Ammon's horn (tissue), 1 donor: ENCODE data around the gene TBC1D4.

Source experiments
- DNase-seq: peaks from one replicate; pipeline ENCODE4 v3.0.0-alpha.2; 2016; ENCODE audit warnings: low spot score

The TBC1D4 gene

DNA sequence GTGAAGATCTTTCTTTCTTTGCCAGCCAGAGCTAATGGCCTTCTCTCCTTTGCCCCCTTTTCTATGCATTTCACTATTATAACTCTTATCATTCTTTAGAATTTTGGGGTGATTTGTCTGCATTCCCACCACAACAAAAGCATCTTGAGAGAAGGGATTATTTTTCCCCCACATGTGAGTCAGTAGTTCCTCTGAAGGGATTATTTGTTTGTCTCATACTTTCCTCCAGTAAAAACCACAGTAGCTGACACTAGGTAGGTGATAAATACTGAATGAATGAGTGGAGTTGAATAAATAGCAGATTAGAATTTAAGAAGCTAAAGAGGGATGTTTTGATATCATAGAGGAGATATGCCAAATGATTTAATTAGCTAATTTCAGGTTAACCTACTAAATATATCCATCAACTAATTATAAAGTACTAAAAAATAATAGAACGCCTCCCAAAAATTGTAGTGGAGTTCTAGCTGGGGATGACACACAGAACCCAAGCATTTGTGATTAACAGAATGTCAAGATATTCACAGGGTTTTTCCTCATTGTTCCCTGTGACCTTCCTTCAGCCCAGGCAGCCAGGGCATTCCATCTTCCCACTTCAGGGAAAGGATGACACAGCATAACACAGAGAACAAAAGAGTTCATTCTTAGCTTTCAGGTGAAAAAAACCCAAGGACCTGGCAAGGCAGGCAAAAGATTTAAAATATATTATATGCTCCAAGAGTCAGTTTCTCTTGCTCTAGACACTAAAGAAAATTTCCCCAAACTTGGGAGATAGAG is 3.5 kb upstream of the TBC1D4 start:
- no peak for DNase-seq

DNA sequence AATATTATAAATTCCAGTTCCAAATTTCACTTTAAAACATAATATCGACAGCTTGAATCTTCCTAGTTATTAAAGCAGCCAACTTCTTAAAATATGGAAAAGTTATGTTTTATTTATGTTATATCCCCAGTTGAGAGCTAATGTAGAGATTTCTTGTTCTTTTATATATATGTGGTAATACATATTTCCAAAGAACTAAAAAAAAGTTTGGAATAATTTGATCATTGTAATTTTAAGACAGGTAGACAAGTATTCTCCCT is 781 bp upstream of the TBC1D4 start:
- no peak for DNase-seq

DNA sequence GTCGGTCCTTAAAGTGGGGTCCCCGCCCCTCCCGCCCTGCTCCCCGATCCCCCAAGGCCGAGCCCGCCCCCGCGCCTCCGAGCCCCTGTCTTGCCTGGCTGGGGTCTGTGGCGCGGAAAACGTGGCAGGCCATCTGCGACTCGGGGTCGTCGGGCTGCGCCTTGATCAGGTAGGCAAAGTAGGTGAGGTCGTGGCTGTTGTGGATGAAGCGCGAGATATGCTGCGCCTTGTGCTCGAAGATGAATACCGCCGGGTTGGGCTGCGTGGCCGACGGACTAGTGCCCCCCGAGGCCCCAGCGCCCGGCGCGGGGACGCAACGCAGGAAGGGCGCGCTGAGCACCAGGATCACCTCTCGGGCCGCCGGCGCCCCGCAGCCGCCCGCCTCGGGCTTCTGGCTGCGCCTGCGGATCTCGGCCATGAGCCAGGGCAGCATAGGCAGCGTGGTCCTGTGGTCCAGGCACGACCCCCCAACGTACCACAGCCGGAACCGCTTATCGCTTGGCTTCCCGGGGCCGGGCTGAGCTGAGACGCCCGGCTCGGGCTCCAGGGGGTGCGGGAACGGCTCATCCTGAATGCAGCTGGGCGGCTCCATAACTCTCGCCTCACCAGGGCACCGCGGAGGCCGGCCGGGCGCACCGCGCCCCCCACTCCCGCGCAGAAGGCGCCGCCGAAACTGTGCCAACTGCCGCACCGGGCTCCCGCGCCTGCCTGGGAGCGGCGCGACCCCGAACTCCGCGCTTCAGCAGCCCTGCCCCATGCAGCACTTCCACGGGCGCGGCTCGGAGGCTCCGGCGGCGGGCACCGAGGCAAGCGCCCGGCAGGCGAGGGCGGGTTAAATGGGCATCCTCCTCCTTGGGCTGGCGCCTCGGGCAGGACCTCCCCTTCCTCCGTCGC is 546 bp downstream of the TBC1D4 start:
- peak; percentile 12 for DNase-seq

DNA sequence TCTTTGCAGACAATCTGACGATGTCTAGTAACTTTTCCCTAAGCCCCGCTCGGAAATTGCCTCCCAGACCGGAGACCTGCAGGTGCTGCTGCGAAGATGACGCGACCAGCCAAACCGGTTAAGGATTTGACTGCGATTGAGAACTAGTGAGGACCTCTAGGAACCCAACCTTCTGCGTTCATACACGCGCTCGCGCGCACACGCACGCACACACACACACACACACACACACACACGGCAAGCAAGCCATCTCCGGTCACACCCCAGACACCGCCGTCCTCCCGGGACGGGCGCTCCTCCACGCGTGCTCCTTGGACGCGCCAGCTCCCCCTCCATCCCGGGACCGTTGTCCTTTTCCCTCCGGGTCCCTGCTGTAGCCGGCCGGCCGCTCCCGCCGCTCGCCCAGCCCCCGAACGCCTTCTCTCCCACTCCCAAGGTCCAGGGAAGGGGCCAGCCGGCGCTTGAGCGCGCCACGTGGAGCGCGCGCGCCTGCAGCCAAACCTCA is 1.2 kb downstream of the TBC1D4 start:
- DNase-seq, result peak; percentile 37

DNA sequence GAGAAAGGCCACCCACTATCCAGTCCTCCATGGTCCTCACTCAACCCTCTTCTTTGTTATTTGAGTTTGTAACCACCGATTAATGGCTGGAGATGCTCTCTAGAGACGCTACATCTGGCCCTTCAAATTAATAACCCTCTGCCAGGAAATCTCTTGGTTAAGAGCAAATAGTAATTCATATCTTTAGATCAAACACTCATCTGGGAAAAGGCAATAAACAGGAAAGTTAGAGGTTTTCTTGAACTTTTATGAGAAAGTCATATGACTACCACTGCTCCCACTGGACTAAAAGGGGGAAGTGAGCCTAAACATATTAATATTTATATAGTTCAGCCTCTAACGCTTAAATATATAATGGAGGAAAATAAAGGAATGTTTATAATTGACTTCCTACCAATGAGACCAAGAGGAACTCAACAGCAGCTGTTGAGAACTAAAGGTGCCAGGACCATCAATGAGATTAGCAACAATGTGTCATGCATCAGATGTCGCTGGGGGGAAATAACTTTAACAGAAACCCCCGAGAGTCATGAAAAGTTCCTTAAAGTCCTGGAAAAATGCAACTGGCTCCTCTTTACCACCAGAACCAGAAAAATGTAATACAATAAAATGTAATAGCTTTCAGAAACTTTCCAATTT is 2.7 kb downstream of the TBC1D4 start:
- DNase-seq, result no peak

- no peak for DNase-seq
Observed at GRCh38 chr13:75478659-75479058, 3.3 kb downstream of the TBC1D4 start.

GRCh38 chr13:75474956-75475355 is 7.0 kb downstream of the TBC1D4 start:
- DNase-seq, result no peak

GRCh38 chr13:75473468-75473867 is 8.5 kb downstream of the TBC1D4 start:
- DNase-seq, result no peak

DNA sequence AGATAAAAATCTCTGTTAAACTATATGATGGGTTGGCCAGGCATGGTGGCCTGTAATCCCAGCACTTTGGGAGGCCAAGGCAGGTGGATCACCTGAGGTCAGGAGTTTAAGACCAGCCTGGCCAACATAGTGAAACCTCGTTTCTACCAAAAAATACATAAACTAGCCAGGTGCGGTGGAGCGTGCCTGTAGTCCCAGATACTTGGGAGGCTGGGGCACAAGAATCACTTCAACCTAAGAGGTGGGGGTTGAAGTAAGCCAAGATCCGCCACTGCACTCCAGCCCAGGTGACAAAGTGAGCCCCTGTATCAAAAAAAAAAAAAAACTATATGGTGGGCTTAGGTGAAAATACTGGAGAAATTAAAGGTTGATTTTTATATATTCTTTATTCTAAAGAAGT is 11.3 kb downstream of the TBC1D4 start:
- DNase-seq, result no peak

DNA sequence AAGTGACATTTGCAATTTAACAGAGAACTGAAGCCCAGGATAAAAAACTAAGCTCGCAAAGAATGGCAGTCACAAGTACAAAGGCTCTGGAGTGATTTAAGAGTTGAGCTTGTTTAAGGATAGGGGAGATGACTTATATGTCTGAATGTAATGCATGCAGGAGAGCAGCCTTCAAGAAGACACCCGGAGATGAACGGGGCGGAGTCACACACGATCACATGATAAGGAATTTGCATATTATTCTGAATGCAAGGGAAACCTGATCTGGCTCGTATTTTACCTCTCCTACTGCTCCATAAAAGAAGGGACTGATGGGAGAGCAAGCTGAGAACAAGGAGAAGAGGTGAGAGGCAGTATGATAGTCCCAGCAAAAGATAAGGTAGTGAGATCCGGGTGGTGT is 12.9 kb downstream of the TBC1D4 start:
- no peak for DNase-seq

DNA sequence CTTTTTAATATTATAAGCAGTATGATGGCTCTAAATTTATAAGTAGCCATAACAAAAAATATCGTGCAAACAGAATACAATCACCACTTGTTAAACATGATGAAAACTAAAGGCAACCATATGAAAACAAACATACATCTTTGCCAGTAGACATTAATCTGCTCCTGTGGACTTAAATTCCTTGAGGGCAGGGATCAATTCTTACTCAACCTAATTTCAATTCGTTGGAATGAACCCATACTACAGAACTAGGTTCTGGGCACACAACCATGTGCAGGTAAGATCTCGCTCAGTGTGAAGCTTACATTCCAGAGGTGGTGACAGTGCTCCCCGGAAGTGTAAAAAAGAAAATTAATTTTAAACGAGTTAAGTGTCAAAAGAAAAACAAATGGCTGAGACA is 13.4 kb downstream of the TBC1D4 start:
- no peak for DNase-seq

DNA sequence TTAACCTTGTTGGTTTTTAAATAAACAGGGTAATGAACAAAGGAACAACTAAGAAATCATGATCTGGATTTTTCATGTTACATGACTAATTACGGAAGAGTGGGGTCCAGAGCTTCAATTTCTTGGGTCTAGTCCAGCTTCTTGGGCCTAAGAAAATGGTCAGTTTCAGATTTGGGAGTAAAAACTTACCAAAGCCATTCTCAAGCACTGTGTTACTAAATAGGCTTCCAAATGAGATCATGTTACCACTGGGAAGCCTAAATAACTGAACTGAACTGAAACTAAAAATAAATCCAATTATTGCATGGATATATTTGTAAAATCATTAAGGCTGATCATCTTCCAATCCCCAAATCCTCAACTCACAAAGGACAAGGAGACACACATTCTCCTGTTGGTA is 13.9 kb downstream of the TBC1D4 start:
- DNase-seq, result no peak

DNA sequence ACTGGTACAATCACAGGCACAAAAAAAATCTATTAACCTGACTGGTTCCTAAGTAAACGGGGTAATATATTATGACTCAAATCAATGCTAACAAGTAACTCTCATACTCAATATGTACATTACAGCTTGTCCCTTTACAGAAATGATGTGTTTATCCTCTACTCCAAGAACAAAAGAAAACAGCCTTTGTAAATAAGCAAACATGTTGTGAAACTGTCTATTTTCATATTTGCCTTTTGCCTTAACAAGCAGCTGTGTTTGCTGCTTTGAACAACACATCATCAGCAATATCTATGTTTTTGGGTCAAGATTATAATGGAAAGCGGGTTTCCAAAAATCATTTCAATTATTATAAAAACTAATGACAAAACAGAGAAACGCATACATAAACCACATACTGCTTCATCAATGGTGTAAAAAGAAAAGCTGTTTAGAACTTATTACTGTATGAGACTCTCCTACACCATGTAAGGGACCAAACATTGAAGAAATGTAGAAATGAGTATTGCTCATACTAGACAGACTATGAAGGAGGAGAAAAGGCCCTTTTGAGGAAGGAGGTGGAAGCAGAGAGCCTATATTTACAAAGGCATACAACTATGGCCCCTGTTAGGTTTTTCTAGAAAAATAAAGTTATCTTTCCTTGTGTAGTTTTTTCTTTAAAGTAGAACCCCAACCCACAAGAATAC is 14.8 kb downstream of the TBC1D4 start:
- no peak for DNase-seq

- DNase-seq, result no peak
Observed at GRCh38 chr13:75465236-75465635, 16.7 kb downstream of the TBC1D4 start.

GRCh38 chr13:75461314-75461713 is 20.7 kb downstream of the TBC1D4 start:
- no peak for DNase-seq

GRCh38 chr13:75460644-75461043 is 21.3 kb downstream of the TBC1D4 start:
- no peak for DNase-seq

GRCh38 chr13:75458696-75459422 is 23.1 kb downstream of the TBC1D4 start:
- no peak for DNase-seq

DNA sequence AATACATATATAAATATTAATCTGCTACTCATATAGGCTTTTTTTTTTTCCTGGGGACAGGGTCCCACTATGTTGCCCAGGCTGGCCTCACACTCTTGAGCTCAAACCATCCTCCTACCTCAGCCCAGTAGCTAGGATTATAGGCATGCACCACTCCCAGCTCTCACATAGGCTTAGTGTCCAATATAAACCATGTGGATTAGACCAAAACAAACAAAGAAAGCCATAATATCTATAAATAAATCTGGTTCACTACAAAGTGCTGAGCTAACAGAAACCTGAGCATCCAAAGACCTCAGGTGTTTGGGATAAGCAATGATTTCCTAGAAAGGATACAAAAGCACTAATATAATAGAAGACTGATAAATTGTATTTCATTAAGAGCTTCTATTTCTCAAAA is 26.0 kb downstream of the TBC1D4 start:
- DNase-seq, result no peak

DNA sequence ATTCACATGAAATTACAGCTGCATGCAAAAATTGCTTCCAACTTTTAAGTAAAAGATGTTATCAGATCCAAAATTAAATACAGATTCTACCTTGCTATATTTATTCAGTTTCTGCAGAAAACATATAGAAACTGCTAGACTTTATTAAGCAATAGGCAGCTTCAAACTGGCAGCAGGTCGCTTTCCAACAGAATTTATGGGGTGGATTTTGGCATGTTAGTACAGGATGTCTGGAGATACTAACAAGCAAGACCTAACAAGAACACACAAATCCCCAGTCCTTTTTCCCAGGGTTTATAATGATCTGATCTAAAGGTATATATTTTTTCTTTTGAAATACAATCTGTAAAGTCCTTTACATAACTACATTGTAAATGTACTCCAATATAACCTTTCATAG is 27.5 kb downstream of the TBC1D4 start:
- no peak for DNase-seq

- DNase-seq, result no peak
Observed at GRCh38 chr13:75452564-75452963, 29.4 kb downstream of the TBC1D4 start.

DNA sequence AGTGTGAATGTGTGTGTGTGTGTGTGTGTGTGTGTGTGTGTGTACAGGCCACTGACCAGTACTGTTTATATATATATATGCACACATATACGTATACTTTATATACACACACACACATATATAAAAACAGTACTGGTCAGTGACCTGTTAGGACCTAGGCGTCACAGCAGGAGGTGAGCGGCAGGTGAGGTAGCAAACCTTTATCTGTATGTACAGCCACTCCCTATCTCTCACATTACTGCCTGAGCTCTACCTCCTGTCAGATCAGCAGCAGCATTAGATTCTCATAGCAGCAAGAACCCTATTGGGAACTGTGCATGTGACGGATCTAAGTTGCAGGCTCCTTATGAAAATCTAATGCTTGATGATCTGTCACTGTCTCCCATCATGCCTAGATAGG is 34.5 kb downstream of the TBC1D4 start:
- DNase-seq, result no peak

DNA sequence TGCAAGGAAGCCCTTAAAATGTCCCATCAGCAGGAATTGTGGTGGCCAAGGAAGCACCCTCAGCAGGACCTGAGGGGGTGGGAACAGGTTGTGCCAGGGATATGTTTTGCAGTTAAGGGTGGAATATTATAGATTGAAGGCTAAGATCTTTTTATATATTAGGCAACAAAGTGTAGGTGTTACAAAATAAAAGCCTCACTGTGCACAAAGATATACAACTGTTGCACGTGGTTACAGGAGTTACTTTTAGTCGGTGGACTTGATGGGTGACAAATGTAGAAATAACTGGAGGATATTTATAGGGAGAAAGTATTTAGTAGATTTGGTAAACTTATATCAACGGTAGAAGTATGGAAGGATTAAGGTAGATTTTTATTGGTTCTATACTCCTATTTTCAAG is 35.1 kb downstream of the TBC1D4 start:
- DNase-seq, result no peak
